Panc1 (cell line): Measurements from ENCODE around the gene ZNF681. TPM values are rescaled to one million over a fixed set of nuclear protein-coding genes. Genes with fewer than 3 reads are reported as not detected.

Experiments
- ATAC-seq: fragments of 200-7000 bp; cut with Tn5 transposase; 2 replicates; pipeline ENCODE4 v1.9.1; 2020; ENCODE audit warnings: mild to moderate bottlenecking, moderate library complexity
- BruUV-seq: library from RNA; stranded (reverse); fragments of 400-500 nt; replicated peaks from 2 replicates; lab custom pipeline; 2021; lab: Mats Ljungman, UMichigan
- CTCF ChIA-PET: fragments of 300-600 bp; sonication (Branson Sonifier 250); formaldehyde crosslinking; loops from one replicate; lab custom pipeline; 2022; ENCODE audit warnings: antibody characterized with exemption; lab: Charles Lee
- POLR2A ChIA-PET: fragments of 300-600 bp; sonication (Branson Sonifier 250); formaldehyde crosslinking; loops from one replicate; lab custom pipeline; 2022; ENCODE audit warnings: antibody characterized with exemption; lab: Charles Lee
- DNase-seq: peaks from one replicate; pipeline ENCODE4 v3.0.0-alpha.2; 2010; ENCODE audit warnings: low read depth, low spot score
- H3K27ac ChIP-seq: 2 replicates; pipeline ENCODE4 v1.5.1; 2011; ENCODE audit warnings: mild to moderate bottlenecking, low read length, inconsistent platforms
- H3K27me3 ChIP-seq: fragments of 200-500 bp; sonication (Bioruptor generic); 2 replicates; pipeline ENCODE4 v1.6.0; 2014; ENCODE audit warnings: low read length, inconsistent platforms; ENCODE audit not compliant: control insufficient read depth, insufficient read depth
- H3K36me3 ChIP-seq: fragments of 200-500 bp; sonication (Bioruptor generic); 2 replicates; pipeline ENCODE4 v1.5.1; 2014; ENCODE audit warnings: inconsistent platforms, mild to moderate bottlenecking, low read length, moderate library complexity; ENCODE audit not compliant: control insufficient read depth, insufficient read depth
- H3K4me1 ChIP-seq: 2 replicates; pipeline ENCODE4 v1.5.1; 2011; ENCODE audit warnings: inconsistent platforms, mild to moderate bottlenecking, low read length, moderate library complexity; ENCODE audit not compliant: control insufficient read depth, insufficient read depth
- H3K4me3 ChIP-seq, 2 experiments: 2 replicates each; pipeline ENCODE4 v1.5.1; 2011 to 2012; ENCODE audit warnings: low read depth in 2 of 2, low read length in 2 of 2, mild to moderate bottlenecking in 2 of 2, inconsistent platforms in 1 of 2, moderate library complexity in 1 of 2
- H3K9me3 ChIP-seq: fragments of 200-500 bp; sonication (Bioruptor generic); 2 replicates; pipeline ENCODE4 v1.5.1; 2014; ENCODE audit warnings: low read depth, mild to moderate bottlenecking, inconsistent platforms, low read length, moderate library complexity; ENCODE audit not compliant: control insufficient read depth, insufficient read depth
- POLR2AphosphoS5 ChIP-seq: IDR thresholded peaks from 2 replicates; pipeline ENCODE4 v1.6.1; 2012; ENCODE audit warnings: mild to moderate bottlenecking, low read depth, low read length, moderate library complexity
- REST ChIP-seq, 2 experiments: IDR thresholded peaks; 2 replicates each; pipeline ENCODE4 v1.6.1; 2011 to 2012; ENCODE audit warnings: low read depth in 2 of 2, control low read depth in 1 of 2, low read length in 1 of 2, mild to moderate bottlenecking in 1 of 2, moderate library complexity in 1 of 2; ENCODE audit not compliant: insufficient read depth in 1 of 2
- SIN3A ChIP-seq: IDR thresholded peaks from 2 replicates; pipeline ENCODE4 v1.6.1; 2012; ENCODE audit warnings: low read depth, mild to moderate bottlenecking, low read length, moderate library complexity, borderline replicate concordance; ENCODE audit not compliant: insufficient read depth
- TCF7L2 ChIP-seq: IDR thresholded peaks from 2 replicates; pipeline ENCODE4 v1.6.1; 2011; ENCODE audit warnings: mild to moderate bottlenecking, low read depth, low read length, inconsistent platforms
- in situ Hi-C: cut with HindIII; loops from 2 replicates; pipeline ENCODE4 v1.10.0; 2016; ENCODE audit warnings: low sequenced_read_pairs, low pct_unique_long_range_greater_than_20kb
- intact Hi-C: fragments of 100-400 bp; cut with micrococcal nuclease; formaldehyde crosslinking; loops from one replicate; pipeline ENCODE4 v1.10.0; 2022; ENCODE audit not compliant: unreplicated experiment
- total RNA-seq: library from RNA; stranded (reverse); gene quantifications from one replicate; pipeline ENCODE4 v1.2.1, GENCODE V29; 2021; ENCODE audit not compliant: unreplicated experiment
- TF ChIP-seq, protein P1 (sequence below): fragments of 450-650 bp; IDR thresholded peaks from 2 replicates; pipeline ENCODE4 v1.5.1; 2017; ENCODE audit warnings: mild to moderate bottlenecking

ZNF681 gene
- total RNA-seq, 1 experiment from 2014 or later = 2.0 TPM

DNA sequence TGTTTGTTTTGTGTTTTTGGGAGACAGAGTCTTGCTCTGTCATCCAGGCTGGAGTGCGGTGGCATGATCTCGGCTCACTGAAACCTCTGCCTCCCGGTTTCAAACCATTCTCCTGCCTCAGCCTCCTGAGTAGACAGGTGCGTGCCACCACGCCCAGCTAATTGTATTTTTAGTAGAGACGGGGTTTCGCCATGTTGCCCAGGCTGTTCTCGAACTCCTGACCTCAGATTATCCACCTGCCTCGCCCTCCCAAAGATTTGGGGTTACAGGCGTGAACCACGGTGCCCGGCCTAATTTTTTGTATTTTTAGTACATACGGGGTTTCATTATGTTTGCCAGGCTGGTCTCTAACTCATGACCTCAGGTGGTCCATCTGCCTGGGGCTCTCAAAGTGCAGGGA, 8.3 kb upstream of the ZNF681 start:
- CTCF ChIA-PET = no interaction called here
- Histone ChIP-seq H3K4me1 (0 out of 2 replicates have a peak, but pooled peaks cover 2% of the 10 kb centered on the region), H3K27me3 (no peaks in the 10 kb centered on the region), H3K4me3 (no peak overlapping the region), H3K9me3 (no peaks in the 10 kb centered on the region), H3K36me3 (no peaks in the 10 kb centered on the region; the same call in 1 of the 2 replicates), H3K27ac (no peak overlapping the region)
- TF ChIP-seq POLR2AphosphoS5 (no peak), REST (IDR thresholded peaks at IDR 0.05; ENCODE audit: insufficient read depth in 1 of 2, low read depth in 2 of 2, low read length in 1 of 2) (no peak), SIN3A (no peak)
- TF ChIP-seq, protein P1, sequence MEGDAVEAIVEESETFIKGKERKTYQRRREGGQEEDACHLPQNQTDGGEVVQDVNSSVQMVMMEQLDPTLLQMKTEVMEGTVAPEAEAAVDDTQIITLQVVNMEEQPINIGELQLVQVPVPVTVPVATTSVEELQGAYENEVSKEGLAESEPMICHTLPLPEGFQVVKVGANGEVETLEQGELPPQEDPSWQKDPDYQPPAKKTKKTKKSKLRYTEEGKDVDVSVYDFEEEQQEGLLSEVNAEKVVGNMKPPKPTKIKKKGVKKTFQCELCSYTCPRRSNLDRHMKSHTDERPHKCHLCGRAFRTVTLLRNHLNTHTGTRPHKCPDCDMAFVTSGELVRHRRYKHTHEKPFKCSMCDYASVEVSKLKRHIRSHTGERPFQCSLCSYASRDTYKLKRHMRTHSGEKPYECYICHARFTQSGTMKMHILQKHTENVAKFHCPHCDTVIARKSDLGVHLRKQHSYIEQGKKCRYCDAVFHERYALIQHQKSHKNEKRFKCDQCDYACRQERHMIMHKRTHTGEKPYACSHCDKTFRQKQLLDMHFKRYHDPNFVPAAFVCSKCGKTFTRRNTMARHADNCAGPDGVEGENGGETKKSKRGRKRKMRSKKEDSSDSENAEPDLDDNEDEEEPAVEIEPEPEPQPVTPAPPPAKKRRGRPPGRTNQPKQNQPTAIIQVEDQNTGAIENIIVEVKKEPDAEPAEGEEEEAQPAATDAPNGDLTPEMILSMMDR = no peak
- ATAC-seq (no peak), DNase-seq (no peak)
- no TSS peak for BruUV-seq
- POLR2A ChIA-PET = no interaction called here
- in situ Hi-C loops (no loop called here), intact Hi-C loops (no loop called here)

- no peaks in the 10 kb centered on the region for H3K27me3 ChIP-seq
- no peak overlapping the region for H3K4me3 ChIP-seq
- DNase-seq (no peak), ATAC-seq (no peak)
- 0 out of 2 replicates have a peak, but pooled peaks cover 2% of the 10 kb centered on the region for H3K4me1 ChIP-seq
- no peak overlapping the region for H3K27ac ChIP-seq
- intact Hi-C loops = no loop called here
- ChIA-PET POLR2A (no interaction called here), CTCF (no interaction called here)
- TF ChIP-seq TCF7L2 = no peak
- TF ChIP-seq REST (IDR thresholded peaks at IDR 0.05; ENCODE audit: insufficient read depth in 1 of 2, low read depth in 2 of 2, low read length in 1 of 2) = no peak
- TF ChIP-seq, protein P1 = no peak
- TF ChIP-seq SIN3A = no peak
- no peak for TF ChIP-seq POLR2AphosphoS5
- in situ Hi-C loops = no loop called here
- BruUV-seq = no TSS peak
- no peaks in the 10 kb centered on the region; the same call in 1 of the 2 replicates for H3K36me3 ChIP-seq
- no peaks in the 10 kb centered on the region for H3K9me3 ChIP-seq
Measured at GRCh38 chr19:23764781-23765180, 6.1 kb upstream of the ZNF681 start.
